Activated T-cell treated with anti-CD3 and anti-CD28 coated beads for 1 hour (primary cell): ENCODE results near the gene PALMD.

Source experiments
- DNase-seq: peaks from one replicate; pipeline ENCODE4 v3.0.0-alpha.2; 2020; ENCODE audit warnings: low read depth

PALMD gene

DNA sequence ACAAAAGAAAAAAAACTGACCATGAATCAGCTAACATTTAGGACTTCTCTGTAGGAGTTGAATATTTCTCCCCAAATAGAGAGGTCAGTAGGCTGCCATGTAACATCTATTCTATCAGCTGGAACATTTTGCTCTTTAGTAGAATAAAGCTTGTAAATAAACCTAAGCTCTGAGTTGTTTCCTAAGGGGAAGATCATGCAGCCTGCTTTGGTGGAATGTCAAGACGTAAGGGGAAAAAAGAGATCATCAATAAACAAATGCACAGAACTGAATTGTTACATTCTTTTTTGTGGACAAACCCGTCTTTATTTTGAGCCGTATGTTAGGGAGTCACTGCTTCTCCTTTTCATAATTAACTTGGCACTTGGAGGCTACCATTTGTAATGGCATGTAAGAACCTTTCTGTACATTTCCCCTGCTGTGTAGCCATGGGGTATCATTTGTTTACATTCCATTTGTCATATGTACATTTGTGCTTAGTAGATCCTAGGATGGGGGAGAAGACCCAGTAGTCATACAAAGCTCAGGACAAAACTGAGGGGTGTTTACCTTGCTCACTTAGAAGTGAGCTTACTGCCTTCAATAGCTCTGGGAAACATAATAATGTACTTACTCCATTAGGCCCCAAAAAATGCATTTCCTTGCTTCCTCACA, 10.8 kb upstream of the PALMD start:
- no peak for DNase-seq

DNA sequence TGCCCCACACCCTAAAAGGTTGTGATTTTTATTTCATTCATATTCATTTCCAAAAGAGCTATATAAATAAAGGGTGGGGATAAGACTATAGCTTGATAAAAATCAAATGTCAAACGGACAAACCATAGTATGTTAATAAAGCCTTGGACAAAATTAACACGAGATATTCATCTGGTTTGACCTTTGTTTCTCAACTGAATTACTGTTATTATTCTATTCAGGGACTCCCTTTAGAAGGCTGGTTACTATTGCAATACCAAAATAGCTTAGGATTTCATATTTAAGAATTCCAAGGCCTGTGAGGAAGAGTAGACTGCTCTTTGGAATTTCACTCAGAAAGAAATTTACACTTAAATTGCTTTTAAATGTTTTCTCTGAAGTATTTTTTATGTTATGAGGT, 10.2 kb upstream of the PALMD start:
- no peak for DNase-seq

DNA sequence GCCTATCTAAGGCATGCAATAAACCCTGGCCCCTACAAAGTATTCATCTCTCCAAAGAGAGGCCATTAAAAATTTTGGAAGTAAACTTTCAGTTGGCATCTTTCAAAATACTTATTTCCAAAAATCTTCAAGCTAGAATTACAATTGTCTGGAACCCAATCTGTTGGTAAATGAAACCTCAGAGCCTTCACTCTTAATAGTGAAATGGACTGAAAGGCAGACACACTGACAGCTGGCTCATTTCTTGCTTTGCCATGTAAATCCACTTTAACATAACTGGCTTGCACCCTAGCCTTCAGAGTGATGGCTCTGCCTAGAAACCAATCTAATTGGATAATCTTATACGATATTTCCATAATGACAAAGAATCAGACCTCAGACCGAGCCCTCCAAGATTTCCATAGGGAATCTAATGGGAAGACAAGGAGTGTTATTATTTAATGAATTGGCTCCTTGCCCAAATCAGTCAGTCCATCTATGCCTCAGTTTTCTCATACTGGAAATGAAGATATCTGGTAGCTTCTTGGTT, 9.2 kb upstream of the PALMD start:
- no peak for DNase-seq

DNA sequence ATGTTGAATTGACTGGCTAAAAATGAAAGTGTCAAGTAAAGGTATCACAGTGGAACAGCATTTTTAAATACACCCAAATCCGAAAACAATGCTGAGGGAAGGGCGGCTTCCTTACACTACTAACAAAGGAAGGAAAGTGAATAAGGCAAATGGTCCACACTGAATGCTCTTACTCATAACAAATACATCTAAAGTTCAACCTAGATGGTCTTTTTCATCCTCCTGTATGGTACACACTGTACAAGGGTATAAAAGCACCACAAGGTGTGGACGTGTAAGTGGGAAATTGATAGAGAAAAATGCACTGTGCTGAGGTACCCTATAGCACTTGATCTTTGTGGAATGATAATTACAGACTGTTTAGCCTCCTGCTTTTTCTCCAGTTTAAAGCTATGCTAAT, 7.1 kb upstream of the PALMD start:
- DNase-seq: no peak

DNA sequence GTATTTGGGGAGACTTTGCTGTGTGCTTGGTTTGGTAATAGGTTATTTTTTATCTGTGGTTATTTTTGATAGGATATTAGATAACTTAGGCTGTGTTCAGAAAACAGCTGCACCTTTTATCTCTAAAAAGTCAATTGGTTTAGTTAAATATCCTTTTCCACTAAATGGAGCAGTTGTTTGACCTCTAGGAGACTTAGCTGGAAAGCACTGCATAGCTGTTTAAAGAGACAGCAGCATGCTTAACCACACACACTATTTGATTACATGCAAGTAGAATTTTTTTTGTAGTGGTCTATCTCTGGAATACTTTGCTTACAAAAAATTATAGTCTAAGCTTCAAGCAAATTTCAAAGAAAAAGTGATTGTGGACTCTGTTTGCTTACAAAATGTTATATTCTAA, 6.5 kb upstream of the PALMD start:
- no peak for DNase-seq

DNA sequence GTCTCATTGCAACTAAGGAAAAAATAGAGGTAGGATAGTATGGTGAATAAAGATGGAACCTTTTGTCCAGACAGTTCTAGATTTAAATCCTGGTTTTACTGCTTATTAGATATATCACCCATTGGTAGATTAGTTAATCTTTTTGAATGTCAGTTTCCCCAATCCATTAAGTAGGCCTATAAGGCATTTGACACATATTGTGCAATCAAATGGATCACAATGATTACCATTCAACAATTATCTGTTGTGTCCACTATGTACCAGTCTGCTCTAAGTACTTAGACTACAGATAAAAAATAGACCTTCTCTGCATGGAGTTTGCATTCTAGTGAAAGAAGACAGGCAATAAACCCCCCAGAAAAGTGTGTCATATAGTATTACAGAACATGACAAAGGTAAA, 6.0 kb upstream of the PALMD start:
- no peak for DNase-seq

DNA sequence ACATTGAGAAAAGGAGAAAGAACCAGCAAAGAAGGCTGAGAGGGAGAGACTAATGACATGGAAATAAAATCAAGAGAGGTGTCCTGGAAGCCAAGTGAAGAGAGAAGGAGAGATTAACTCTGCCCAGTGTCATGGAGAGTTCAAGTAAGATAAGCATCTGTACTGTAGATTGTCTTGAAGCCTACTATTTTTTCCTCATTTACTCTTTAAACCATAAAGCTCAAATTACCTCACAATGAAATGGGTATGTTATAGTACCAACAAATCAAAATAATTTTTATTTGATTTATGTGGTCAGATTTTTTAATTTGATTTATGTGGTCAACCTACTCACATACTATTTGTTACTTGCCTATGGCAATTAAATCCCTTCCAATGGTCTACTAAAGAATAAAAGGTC, 5.2 kb upstream of the PALMD start:
- no peak for DNase-seq

DNA sequence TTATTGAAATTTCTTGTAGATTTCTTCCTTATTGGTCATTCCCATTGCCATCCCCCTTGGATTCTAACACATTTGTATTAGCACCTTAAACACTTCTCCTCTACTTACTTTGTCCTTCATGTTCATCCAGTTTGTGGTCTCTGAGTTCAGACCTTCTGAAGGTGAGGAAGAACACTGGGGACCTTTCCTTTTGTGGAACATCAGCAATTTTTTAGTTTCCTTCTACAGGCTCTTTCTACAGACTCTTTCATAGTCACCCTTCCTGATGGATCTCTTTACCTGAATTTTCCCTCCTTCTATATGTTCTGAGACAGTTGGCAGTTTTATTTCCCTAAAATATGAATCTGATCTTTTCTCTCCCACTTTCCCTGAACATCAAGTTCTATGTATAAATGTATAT, 4.4 kb upstream of the PALMD start:
- DNase-seq: no peak

DNA sequence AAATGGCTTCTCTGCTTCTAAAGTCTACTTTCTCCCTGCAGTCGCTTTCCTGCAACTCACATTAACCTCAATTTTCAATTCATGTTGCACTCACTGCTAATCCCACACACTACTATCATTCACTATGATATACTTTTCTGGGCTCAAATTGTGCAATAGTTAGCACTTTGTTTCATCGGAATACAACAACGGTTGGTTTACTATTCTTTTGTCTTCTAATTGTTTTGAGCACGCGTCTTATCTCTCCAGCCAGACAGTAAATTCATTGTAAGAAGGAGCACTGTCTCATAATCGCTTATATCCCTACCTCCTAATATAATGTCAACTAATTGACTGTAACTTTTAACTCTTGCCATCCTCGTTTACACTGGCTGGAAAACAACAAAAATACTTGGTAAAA, 3.9 kb upstream of the PALMD start:
- no peak for DNase-seq

DNA sequence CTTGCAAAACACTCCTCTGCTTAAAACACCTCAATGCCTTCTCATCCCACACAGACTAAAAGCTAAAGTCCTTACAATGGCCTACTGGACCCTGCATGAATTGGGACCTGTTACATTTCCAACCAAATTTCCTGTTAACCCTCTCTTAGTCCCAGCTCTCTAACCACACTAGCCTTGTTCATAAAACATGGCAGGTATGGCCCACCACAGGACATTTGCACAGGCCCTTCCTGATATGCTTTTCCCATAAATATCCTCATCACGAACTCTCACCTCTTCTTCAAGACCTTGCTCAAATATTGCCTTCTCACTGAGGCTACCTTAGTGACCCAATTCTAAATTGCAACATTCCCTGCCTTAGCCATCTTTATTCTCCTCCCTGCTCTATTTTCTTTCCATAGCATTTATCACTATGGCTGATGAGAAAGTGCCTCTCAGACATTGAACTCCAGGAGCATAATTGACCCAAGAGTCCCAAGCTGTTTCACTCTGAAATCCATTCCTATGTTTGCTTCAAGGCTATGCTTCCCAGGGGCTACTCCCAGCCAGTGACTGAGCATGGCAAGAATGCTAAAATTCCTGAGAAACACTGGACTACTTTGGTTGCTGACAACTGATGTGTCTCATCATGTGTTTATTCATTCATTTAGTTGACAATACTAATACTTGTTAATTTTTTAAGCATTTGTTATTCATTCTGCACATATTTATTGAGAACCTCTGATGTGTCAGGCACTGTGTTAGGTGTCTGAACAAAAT, 2.7 kb upstream of the PALMD start:
- no peak for DNase-seq

DNA sequence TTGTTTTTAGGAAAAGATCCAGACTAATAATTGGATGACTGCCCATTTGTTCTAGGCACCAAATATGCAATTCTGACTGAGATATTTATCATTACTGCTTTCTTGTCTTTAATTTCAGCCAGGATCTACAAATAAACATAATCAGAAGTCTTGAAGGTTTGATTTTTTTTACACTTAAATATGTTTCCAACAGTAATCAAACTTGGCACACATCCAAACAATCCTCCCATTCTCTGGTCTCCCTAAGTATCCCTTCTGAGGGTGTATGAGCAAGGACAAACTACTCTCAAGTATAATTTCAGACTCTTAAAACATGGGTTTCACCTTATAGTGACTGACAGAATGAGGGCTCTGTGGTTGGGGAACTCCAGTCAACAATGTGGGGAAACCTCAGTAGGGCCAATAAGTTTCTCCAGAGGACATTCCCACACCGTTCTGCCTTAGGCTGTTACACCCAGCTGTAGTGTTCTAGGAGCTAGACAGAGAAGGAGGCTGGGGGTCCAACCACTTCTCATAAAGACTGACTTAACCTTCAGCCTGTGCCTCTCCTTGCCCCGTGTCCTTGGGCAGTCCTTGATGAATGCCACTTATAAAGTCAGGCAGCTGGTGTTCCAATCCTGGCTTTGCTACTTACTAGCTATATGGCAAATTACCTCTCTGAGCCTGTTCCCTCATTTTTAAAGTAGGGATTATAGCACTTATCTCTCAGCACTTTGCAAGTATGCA, 1.5 kb upstream of the PALMD start:
- DNase-seq: no peak

DNA sequence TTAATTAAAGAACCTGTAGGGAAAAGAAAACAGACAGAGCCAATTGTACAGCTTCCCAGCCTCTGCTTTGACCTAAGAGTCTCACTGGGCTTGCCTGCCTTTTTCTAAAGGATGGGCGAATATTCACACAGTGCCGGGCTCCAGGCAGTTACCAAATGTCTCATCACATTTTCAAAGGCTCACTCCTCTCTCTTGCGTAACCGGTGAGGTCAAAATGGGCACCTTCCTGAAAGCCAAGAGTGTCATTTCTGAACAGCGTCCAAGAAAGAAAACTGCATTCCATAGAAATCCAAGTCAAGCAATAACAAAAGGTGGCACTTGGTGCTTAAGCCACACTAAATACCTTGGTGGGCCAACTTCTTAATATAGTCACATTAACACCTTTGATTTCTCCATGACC, 710 bp upstream of the PALMD start:
- DNase-seq: no peak

DNA sequence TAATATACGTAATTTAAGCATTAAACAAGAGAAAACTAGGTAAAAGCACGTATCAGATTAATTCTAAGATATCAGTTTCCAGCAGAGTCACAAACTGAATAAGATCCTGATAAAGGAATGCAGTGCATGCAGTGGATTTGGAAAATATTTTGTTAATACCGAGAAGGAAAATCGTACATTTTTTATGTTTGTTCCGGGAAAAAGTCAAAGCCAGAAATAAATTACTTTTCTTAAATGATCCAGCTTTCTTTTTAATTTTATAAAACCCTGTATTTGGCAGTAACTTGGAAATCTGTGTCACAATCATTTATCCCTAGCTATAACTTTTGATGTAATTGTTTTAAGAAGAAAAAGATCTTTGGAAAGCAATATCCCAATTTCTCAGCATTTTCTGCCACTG, 955 bp downstream of the PALMD start:
- no peak for DNase-seq

DNA sequence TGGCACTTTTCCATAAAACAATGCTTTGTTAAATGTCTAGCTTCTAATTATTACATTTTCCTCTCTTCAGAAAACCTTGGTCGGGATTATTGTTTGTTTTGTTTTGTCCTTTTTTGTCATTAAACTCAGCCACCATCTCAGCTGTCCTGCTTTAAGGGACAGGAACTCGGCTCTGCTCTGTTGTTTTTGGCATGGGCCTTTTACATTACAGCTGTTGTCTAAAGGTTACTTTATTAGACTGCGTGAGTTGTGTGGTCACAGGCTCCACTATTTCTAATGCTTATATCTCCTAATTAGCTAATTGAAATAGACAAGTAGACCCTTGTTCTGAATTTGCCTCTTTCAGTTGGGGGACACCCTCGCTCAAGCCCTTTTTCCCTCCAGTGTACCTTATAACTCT, 1.6 kb downstream of the PALMD start:
- no peak for DNase-seq

DNA sequence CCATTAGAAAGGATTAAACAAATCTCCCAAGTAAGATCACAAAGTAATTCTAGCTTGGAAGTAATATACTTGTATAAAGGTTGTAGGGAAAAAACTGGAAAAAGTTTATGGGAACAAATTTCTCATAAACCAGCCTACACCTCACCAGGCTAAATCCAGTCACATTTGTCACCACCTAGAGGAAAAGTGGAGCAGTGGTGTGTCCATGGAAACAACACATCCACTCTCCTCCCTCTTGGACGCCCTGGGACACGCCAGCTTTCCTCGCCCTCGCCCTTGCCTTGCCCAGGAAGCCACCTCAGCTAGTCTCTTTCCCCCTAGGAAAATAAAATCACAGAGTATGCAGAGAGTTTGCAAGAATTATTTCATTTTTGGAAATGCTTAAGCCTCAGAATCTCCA, 2.2 kb downstream of the PALMD start:
- DNase-seq: no peak

DNA sequence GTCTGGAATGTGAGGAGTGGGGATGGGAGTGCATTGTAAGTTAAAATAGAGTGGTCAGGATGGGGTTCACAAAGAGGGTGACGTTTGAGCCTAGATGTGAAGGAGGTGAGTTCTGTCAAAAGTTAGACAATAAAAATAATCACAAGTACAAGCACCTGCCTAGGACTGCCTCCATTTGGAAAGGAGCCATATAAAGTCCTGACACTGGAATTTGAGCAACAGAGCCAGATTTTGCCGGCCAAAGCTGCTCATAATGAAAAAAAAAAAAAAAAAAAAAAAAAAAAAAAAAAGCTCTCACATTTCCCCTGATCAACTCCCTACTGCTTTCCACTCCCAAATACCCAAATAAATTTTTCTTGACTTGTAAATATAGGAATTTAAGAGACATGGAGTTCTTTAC, 4.1 kb downstream of the PALMD start:
- no peak for DNase-seq

DNA sequence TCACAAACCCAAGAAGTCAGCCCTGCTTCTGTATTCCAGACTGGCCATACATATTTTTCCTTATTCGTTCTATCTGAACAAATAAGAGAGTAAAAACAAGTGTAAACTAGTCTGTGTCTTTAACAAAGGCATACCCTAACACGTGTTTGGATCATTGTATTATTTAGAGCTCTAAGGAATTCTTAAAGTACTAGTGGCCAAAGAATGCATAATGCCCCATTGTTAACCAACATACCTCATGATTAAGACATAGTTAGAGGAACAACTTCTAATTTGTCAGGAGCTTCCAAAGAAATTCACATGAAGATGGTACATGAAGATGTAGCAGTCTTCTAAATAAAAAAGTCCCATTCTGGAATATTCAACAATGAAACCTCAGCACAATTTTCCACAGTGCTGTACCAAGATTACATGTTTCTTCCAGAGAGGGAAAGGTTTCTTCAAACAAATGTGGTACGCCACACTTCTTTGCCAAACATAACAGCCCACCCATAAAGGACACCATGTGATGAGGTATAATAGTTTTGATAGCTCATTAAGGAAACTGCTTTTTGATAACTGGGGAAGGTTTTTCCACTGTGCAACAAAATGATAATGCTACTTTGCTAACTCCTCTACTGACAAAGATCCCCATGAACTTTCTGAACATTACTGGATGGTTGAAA, 5.0 kb downstream of the PALMD start:
- no peak for DNase-seq

DNA sequence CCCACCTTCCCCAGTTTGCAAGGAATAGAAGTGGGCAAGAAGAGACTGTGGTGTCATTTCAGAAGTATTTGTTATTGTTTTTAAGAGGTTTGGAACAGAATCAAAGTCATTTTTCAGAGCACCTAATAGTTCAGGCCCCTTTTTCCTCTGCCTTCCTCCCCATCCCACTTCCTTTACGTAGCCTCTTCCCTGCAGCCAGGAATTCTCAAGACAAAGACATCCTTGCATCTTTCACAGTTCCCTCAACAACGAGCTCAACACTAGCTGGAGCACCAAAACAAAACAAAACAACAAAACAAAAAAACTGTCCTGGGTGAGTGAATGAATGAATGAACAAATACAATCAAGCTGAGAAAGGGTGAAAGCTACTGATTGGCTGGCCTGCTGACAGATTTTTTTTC, 7.0 kb downstream of the PALMD start:
- DNase-seq: no peak

DNA sequence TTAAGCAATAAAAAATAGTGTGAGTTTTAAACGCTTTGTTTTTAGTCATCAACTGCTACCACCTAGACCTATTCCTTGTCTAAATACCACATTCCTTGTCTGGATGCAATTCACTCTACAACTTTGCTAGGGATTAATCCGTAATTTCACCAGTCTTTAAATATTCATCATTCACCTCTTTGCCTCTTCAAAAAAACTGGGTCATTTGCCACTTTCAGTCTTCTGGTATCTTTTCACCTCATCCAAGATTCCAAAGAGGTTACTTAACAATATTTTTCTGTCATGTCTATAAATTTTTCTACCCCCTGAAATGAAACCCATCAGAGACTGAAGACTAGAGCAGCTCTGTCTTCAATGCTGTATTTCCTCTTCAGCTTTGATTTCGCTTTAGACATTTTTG, 9.5 kb downstream of the PALMD start:
- no peak for DNase-seq

DNA sequence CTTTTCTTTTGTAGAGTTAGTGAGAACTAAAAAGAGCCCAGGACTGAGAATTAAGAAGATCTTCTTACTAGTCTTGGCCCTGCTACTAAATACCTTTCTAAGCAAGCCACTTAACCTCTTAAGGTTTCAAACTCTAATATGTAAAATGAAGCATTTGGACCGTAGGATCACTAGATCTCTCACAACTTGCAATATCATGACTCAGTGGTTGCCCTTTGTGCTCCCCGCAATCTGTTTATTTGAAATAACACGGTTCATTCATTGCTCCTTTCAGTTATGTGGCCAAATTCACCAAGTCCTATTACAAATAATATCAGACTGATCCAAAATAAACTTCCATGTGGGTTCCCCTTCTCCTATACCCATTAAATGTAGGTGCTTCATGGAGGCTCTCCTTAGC, 10.8 kb downstream of the PALMD start:
- DNase-seq: no peak

DNA sequence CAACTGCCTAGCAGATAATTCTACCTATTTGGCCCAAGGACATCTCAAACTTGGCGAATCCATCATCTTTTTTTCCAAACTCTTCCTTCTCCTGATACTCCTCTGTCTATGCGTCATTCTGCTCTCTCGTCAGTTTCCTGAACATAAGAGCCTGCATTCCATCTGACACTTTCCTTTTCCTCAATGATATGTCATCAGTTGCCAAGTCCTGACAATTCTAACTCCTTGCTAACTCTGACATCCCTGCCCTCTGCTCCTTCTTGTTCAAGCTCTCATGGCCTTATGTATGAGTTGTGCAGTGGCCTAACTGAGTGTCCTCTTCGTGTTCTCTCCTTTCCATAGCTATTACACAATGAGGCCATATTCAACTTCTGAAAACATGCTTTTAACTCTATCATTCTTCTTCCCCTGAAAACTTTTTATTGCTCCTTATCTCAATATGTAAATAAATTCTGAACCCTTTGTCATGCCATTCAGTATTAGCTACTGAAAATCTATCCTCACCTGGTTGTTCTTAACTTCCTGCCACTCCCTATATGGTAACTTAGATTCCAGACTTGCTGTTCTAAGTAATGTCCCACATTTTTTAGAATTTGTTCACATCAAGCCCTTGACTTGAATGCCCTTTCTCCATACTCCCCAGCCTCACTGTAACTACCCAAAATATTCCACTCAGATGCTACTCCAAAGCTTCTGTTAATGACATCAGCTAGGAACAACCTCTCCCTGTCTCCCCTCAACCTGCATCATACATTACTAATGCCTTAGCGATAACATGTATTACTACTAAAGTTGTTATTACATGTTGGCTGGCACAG, 11.5 kb downstream of the PALMD start:
- no peak for DNase-seq

DNA sequence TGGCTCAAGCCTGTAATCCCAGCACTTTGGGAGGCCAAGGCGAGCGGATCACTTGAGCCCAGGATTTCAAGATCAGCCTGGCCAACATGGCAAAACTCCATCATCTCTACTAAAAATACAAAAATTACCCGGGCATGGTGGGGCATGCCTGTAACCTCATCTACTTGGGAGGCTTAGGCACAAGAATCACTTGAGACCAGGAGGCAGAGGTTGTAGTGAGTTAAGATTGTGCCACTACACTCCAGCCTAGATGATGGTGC, 12.0 kb downstream of the PALMD start:
- DNase-seq: no peak
